C4-2B (cell line): ENCODE data around the gene G2E3.

Experiments
- CTCF ChIP-seq: fragments of 450-650 bp; conservative IDR thresholded peaks from 2 replicates; pipeline ENCODE4 v1.5.1; 2017; ENCODE audit warnings: mild to moderate bottlenecking
- ZFX ChIP-seq: fragments of 450-650 bp; IDR thresholded peaks from 2 replicates; pipeline ENCODE4 v1.6.1; 2017

GRCh38 chr14:30630248-30630647, 71.3 kb downstream of the G2E3 start:
- TF ChIP-seq CTCF (no peak), ZFX (no peak)
